ENCODE data around the gene RADIL. TPM values are rescaled to one million over a fixed set of nuclear protein-coding genes. Genes with fewer than 3 reads are reported as not detected.

The RADIL gene
- total RNA-seq, 1 donor from 2014 or later = 3.2 TPM

DNA sequence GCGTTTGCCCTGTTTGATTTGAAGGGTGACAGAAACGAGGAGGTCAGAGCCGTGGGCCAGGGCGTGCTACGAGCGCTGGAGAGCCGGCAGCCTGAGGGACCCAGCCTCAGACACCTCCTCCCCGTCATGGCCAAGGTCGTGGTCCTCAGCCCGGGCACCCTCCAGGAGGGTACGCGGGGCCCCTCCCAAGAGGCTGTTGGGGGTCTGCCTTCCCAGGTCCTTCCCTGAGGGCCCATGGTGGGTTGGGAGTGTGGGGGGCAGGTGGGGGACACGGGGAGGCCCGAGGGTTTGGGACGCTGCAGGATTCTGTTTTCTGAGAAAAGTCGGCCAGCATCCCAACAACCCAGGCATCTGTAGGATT lies 100.2 kb downstream of the RADIL start:
- DNase-seq (ENCODE audit: low read depth in 2 of 2) = no peak

DNA sequence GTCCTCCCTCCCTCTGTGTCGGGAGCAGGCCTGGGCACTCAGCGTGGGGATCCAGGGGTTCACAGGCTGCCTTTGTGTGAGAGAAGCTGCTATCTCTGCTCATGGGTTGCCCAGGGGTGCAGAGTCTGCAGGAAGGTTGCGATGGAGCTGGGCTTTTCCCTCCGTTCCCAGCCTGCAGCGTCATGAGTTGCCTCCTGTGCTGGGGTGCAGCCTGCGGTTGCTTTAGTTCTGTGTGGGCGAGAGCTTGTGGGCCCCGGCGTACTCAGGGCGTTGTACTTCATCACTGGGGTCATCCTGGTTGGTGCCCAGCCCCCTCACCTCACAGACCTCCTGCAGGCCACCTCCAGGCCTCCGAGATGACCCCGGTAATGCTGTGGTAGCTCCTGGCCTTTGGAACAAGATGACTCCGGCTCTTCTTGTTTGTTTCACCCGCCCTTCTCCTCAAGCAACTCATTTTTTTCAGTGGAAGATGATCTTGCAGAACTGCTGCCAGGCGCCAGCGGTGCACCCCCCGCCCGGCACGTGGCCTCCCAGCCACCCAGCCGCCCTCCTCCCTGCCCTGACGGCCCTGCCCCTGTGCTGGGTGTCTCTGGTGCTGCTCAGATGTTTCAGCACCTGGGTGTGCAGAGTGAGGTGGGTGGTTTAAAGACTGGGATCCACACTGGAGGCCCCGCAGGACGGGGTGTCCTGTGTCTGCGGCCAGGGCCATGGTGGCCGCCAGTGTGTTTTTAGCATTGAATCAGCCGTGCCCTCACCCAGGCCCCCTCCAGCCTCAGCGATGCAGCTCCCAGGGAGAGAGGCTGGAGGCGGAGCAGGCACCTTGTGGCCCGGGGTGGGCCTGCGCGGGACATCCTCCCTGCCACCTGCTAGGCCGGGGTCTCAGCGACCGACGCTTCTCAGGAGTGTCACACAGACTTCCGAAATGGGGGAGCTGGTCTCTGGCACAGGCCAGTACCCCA lies 100.9 kb downstream of the RADIL start:
- DNase-seq (ENCODE audit: low read depth in 2 of 2) = no peak

- no peak for DNase-seq (ENCODE audit: low read depth in 2 of 2)
Observed at GRCh38 chr7:4781366-4782069, 102.0 kb downstream of the RADIL start.

DNA sequence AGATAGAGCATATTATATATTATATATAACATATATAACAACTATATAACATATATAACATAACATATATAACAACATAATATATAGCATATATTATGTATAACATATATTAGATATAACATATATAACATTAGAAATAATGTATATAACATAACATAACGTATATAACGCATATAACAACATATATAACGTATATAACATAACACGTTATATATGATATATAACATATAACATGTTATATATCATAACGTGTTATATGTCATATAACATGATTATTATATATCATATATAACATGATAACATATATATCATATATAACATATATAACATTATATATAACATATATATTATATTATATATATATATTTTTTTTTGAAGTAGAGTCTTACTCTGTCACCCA lies 104.4 kb downstream of the RADIL start:
- DNase-seq (ENCODE audit: low read depth in 2 of 2) = no peak

GRCh38 chr7:4775848-4776623 lies 107.5 kb downstream of the RADIL start:
- DNase-seq (ENCODE audit: low read depth in 2 of 2) = peak; percentile 43 to 79

- DNase-seq (ENCODE audit: low read depth in 2 of 2) = peak; percentile 98
Observed at GRCh38 chr7:4775250-4775847, 108.2 kb downstream of the RADIL start, which contains the start of gene AP5Z1. Gene AP5Z1 (plus strand): TSS chr7:4775623. CDS start chr7:4775716, 93 bp downstream.

DNA sequence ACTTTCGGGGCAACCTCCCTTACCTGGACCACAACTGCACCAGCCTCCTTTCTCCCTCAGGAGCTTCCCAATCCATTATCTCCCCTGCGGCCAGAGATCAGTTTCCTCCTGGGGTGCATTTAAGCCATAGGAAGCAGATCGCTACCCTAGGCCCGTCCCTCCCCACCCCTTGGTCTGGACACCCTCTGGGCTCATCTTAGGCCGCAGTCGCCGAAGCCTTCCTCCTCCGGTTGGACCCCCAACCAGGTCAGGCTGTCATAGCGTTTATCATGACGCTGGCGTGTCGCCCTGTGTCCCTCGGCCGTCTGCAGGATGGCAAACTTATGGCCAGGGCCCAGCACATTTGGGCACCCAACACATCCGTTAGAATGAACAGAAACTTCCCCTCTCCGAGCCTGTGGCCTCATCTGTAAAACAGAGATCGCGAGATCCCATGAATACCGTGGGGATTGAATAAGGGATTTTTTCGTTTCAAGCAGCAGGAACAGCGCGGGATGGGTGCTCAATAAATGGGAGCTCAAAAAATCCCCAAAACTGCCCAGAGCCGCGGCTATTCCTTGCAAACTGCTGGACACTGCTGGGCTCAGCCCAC lies 108.8 kb downstream of the RADIL start:
- peak; percentile 78 to 84 for DNase-seq (ENCODE audit: low read depth in 2 of 2)

DNA sequence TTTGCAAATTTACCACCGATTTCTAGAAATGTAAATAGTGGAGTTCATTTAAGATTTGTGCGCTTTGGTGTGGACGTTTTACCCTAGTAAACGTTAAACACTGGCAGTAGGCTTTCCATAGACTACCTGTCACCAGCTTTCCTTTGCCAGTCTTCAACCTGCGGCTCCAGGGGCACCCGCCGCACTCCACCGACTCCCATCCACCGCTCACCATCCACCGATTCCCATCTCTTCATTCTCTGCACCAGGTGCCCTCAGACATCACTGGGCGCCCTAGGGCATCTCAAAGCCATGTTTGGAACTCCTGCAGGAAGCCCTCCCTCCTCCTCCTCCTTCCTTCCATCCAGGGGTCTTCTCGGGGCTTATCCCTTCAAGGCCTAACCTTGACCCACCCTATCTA lies 109.5 kb downstream of the RADIL start:
- no peak for DNase-seq (ENCODE audit: low read depth in 2 of 2)

- DNase-seq (ENCODE audit: low read depth in 2 of 2) = no peak
Observed at GRCh38 chr7:4772306-4772705, 111.2 kb downstream of the RADIL start.

DNA sequence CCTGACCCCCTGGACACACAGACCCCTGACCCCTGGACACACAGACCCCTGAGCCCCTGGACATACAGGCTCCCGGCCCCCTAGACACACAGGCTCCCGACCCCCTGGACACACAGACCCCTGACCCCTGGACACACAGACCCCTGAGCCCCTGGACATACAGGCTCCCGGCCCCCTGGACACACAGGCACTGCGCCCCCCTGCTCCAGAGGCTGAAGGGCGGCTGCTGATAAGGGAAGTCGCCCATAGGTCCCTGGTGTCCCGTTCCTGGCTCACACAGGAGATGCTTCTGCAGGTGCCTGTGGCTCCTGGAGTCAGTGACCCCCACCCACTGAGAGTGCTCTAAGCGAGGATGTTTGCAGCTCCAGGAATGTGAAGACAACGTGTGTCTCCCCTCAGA lies 111.8 kb downstream of the RADIL start:
- DNase-seq (ENCODE audit: low read depth in 2 of 2) = no peak

DNA sequence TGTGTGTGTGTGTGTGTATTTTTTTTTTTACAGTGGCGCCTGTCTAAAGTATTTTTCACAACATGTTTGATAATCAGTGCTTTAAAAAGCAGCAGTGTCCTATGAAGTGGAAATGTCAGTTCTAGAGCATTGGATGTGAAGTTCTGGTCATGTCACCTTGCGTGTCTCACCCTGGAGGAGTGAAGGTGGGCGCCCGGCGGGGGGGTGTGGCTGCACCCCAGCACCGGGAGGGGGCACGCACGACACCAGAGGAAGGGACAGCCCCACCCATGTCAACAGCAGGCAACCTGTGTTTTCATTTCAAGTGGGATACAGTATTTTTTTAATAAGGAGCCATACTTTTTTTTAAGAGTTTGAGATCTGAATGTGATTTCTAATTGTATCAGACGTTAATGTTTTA lies 112.6 kb downstream of the RADIL start:
- DNase-seq (ENCODE audit: low read depth in 2 of 2) = no peak

- peak; percentile 64 to 67 for DNase-seq (ENCODE audit: low read depth in 2 of 2)
Observed at GRCh38 chr7:4769761-4770160, 113.8 kb downstream of the RADIL start.

GRCh38 chr7:4768597-4769569 lies 114.6 kb downstream of the RADIL start:
- no peak for DNase-seq (ENCODE audit: low read depth in 2 of 2)

- DNase-seq (ENCODE audit: low read depth in 2 of 2) = no peak
Observed at GRCh38 chr7:4766666-4767519, 116.6 kb downstream of the RADIL start.

- no peak for DNase-seq (ENCODE audit: low read depth in 2 of 2)
Observed at GRCh38 chr7:4765776-4766490, 117.6 kb downstream of the RADIL start.

- no peak for DNase-seq (ENCODE audit: low read depth in 2 of 2)
Observed at GRCh38 chr7:4764402-4765007, 119.0 kb downstream of the RADIL start.

DNA sequence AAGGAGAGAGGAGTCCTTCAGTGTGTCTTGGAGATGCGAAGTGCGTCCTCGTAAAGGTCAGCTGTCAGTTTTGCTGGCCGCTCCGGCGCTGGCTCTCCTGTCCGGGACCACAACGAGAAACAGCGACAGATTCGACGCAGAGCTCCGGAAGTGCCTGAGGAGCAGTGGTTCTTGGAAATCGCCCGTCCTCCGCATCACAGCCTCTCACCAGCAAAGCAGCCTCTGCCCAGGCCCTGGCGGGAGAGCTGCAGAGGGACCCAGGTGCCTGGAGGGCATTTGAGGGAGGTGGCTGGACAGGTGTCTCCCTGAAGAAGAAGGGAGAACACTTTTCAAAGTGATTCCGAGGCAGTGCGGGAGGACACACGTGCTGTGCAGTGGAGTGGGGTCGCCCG lies 119.7 kb downstream of the RADIL start:
- no peak for DNase-seq (ENCODE audit: low read depth in 2 of 2)
